GM23338 (cell line): ENCODE data around the gene IGSF8. TPM values are rescaled to one million over a fixed set of nuclear protein-coding genes. Genes with fewer than 3 reads are reported as not detected.

Experiments
- ATAC-seq: fragments of 200-7000 bp; cut with Tn5 transposase; 3 replicates; pipeline ENCODE4 v1.9.1; 2020
- DNase-seq: peaks from one replicate; pipeline ENCODE4 v3.0.0-alpha.2; 2015; ENCODE audit warnings: low spot score
- H2AFZ ChIP-seq: fragments of 200-600 bp; sonication (generic); 2 replicates; pipeline ENCODE4 v1.8.0; 2016; ENCODE audit warnings: antibody characterized with exemption, mild to moderate bottlenecking, moderate library complexity
- H3F3A ChIP-seq: fragments of 200-600 bp; sonication (generic); replicated peaks from 2 replicates; pipeline ENCODE4 v1.8.0; 2017; ENCODE audit warnings: antibody characterized with exemption, mixed run types, low read depth
- H3K27ac ChIP-seq: fragments of 200-600 bp; sonication (generic); 2 replicates; pipeline ENCODE4 v1.6.1; 2016; ENCODE audit warnings: low read depth
- H3K27me3 ChIP-seq: fragments of 200-600 bp; sonication (generic); 2 replicates; pipeline ENCODE4 v1.8.0; 2016; ENCODE audit warnings: mild to moderate bottlenecking, mixed run types, moderate library complexity; ENCODE audit not compliant: insufficient read depth
- H3K36me3 ChIP-seq: fragments of 200-600 bp; sonication (generic); 2 replicates; pipeline ENCODE4 v1.8.0; 2016; ENCODE audit warnings: mild to moderate bottlenecking; ENCODE audit not compliant: insufficient read depth
- H3K4me1 ChIP-seq: fragments of 200-600 bp; sonication (generic); 2 replicates; pipeline ENCODE4 v1.8.0; 2016; ENCODE audit warnings: mild to moderate bottlenecking, moderate library complexity; ENCODE audit not compliant: insufficient read depth
- H3K4me2 ChIP-seq: fragments of 200-600 bp; sonication (generic); 2 replicates; pipeline ENCODE4 v1.7.1; 2017; ENCODE audit warnings: mixed run types
- H3K4me3 ChIP-seq: fragments of 200-600 bp; sonication (generic); 2 replicates; pipeline ENCODE4 v1.6.1; 2016; ENCODE audit warnings: mixed run types
- H3K79me2 ChIP-seq: fragments of 200-600 bp; sonication (generic); replicated peaks from 2 replicates; pipeline ENCODE4 v1.8.0; 2017; ENCODE audit warnings: mild to moderate bottlenecking; ENCODE audit not compliant: insufficient read depth
- H3K9me2 ChIP-seq: fragments of 200-600 bp; sonication (generic); 2 replicates; pipeline ENCODE4 v1.8.0; 2017; ENCODE audit not compliant: insufficient read depth
- H4K20me1 ChIP-seq: fragments of 200-600 bp; sonication (generic); replicated peaks from 2 replicates; pipeline ENCODE4 v1.8.0; 2017; ENCODE audit warnings: mild to moderate bottlenecking; ENCODE audit not compliant: insufficient read depth
- H3K27ac Mint-ChIP-seq: 2 replicates; pipeline ENCODE4 v1.8.0; 2020; ENCODE audit warnings: inconsistent platforms, mild to moderate bottlenecking, moderate library complexity, mixed read lengths
- H3K27me3 Mint-ChIP-seq: 3 replicates; pipeline ENCODE4 v1.8.0; 2022; ENCODE audit warnings: low read depth, mild to moderate bottlenecking, moderate library complexity, mixed read lengths, inconsistent platforms; ENCODE audit not compliant: insufficient read depth, poor library complexity
- H3K36me3 Mint-ChIP-seq: 3 replicates; pipeline ENCODE4 v1.8.0; 2021; ENCODE audit warnings: low read depth, mild to moderate bottlenecking, inconsistent platforms, moderate library complexity, mixed read lengths
- H3K4me1 Mint-ChIP-seq: 3 replicates; pipeline ENCODE4 v1.8.0; 2020; ENCODE audit warnings: mild to moderate bottlenecking, inconsistent platforms, mixed read lengths
- H3K4me3 Mint-ChIP-seq: 3 replicates; pipeline ENCODE4 v1.8.0; 2021; ENCODE audit warnings: moderate library complexity, mild to moderate bottlenecking, inconsistent platforms, mixed read lengths
- H3K9me3 Mint-ChIP-seq: 3 replicates; pipeline ENCODE4 v1.8.0; 2020; ENCODE audit warnings: moderate library complexity, mild to moderate bottlenecking, inconsistent platforms, mixed read lengths
- CREB1 ChIP-seq: fragments of 250-450 bp; sonication (Bioruptor Pico); IDR thresholded peaks from 2 replicates; pipeline ENCODE4 v1.5.0; 2020; ENCODE audit warnings: low read depth, mild to moderate bottlenecking, moderate library complexity
- CTCF ChIP-seq, 2 experiments: fragments of 200-600 bp in 1 of 2; sonication (generic) in 1 of 2; conservative IDR thresholded peaks; 2 replicates each; pipeline versions ENCODE4 v1.5.1 to v1.6.1; 2016 to 2017; ENCODE audit warnings: antibody characterized with exemption in 2 of 2, low read depth in 2 of 2, mild to moderate bottlenecking in 2 of 2, moderate library complexity in 1 of 2
- ETS1 ChIP-seq: IDR thresholded peaks from 2 replicates; pipeline ENCODE4 v1.6.1; 2016; ENCODE audit warnings: antibody characterized with exemption
- EZH2 ChIP-seq: fragments of 200-600 bp; sonication (generic); IDR thresholded peaks from one replicate; pipeline ENCODE4 v1.8.0; 2017; ENCODE audit warnings: antibody characterized with exemption, mild to moderate bottlenecking, low read depth; ENCODE audit not compliant: unreplicated experiment
- EZH2phosphoT487 ChIP-seq: fragments of 200-600 bp; sonication (generic); IDR thresholded peaks from one replicate; pipeline ENCODE4 v1.8.1; 2018; ENCODE audit warnings: antibody characterized with exemption; ENCODE audit not compliant: unreplicated experiment
- JUNB ChIP-seq: IDR thresholded peaks from one replicate; pipeline ENCODE4 v1.6.1; 2016; ENCODE audit warnings: antibody characterized with exemption; ENCODE audit not compliant: unreplicated experiment
- NANOG ChIP-seq: IDR thresholded peaks from 2 replicates; pipeline ENCODE4 v1.6.1; 2016; ENCODE audit warnings: antibody characterized with exemption, borderline replicate concordance
- POLR2AphosphoS5 ChIP-seq: IDR thresholded peaks from 2 replicates; pipeline ENCODE4 v1.6.1; 2016; ENCODE audit warnings: antibody characterized with exemption, low read depth
- REST ChIP-seq: IDR thresholded peaks from one replicate; pipeline ENCODE4 v1.6.1; 2018; ENCODE audit warnings: antibody characterized with exemption; ENCODE audit not compliant: unreplicated experiment
- STAT1 ChIP-seq: IDR thresholded peaks from one replicate; pipeline ENCODE4 v1.6.1; 2016; ENCODE audit warnings: antibody characterized with exemption; ENCODE audit not compliant: unreplicated experiment
- ZNF114 ChIP-seq: fragments of 250-450 bp; sonication (Bioruptor Pico); IDR thresholded peaks from 2 replicates; pipeline ENCODE4 v1.5.0; 2020; ENCODE audit warnings: mild to moderate bottlenecking, moderate library complexity
- ZNF331 ChIP-seq: fragments of 250-450 bp; sonication (Bioruptor Pico); IDR thresholded peaks from 2 replicates; pipeline ENCODE4 v1.5.0; 2020; ENCODE audit warnings: low read depth, mild to moderate bottlenecking, moderate library complexity
- ZNF462 ChIP-seq: fragments of 250-450 bp; sonication (Bioruptor Pico); IDR thresholded peaks from 2 replicates; pipeline ENCODE4 v1.5.0; 2020; ENCODE audit warnings: mild to moderate bottlenecking, moderate library complexity
- polyA plus RNA-seq: library from polyadenylated mRNA; unstranded; fragments of >200 nt; fragmentation: Nextera tagmentation; extraction: Ambion mirVana; gene quantifications from 2 replicates; pipeline ENCODE4 v1.2.1, GENCODE V29; 2016
- total RNA-seq: library from RNA; depleted of rRNA; stranded (reverse); fragments of >200 nt; shearing (Covaris generic); gene quantifications from 2 replicates; pipeline ENCODE4 v1.2.3, GENCODE V29; 2014

The IGSF8 gene
- total and polyA plus RNA-seq, 2 experiments from 2014 or later = 38.4 to 120 TPM

GRCh38 chr1:160133990-160134770 lies 35.8 kb upstream of the IGSF8 start:
- peaks cover 7% of the 10 kb centered on the region for H3K27me3 Mint-ChIP-seq
- H3K27ac ChIP-seq = no peak overlapping the region
- no peaks in the 10 kb centered on the region for H3F3A ChIP-seq
- no peak overlapping the region for H3K27ac Mint-ChIP-seq
- H3K36me3 Mint-ChIP-seq = peaks cover 77% of the 10 kb centered on the region
- H3K36me3 ChIP-seq = no peaks in the 10 kb centered on the region; the same call in 1 of the 2 replicates
- DNase-seq (no peak), ATAC-seq (no peak)
- no peaks in the 10 kb centered on the region for H3K9me2 ChIP-seq
- TF ChIP-seq ZNF331 (CRISPR knock-in tag) (no peak), EZH2phosphoT487 (no peak), CTCF (conservative IDR thresholded peaks at IDR 0.05; ENCODE audit: low read depth in 2 of 2) (no peak), POLR2AphosphoS5 (no peak), STAT1 (no peak), ETS1 (no peak), ZNF114 (CRISPR knock-in tag) (no peak), CREB1 (CRISPR knock-in tag) (no peak), REST (no peak), JUNB (no peak), ZNF462 (CRISPR knock-in tag) (no peak), EZH2 (no peak), NANOG (no peak)
- no peak overlapping the region for H3K4me3 ChIP-seq
- H3K9me3 Mint-ChIP-seq = no peaks in the 10 kb centered on the region
- no peak overlapping the region for H2AFZ ChIP-seq
- H3K4me3 Mint-ChIP-seq = no peak overlapping the region
- no peaks in the 10 kb centered on the region; the same call in 1 of the 2 replicates for H4K20me1 ChIP-seq
- no peaks in the 10 kb centered on the region for H3K79me2 ChIP-seq
- no peak overlapping the region for H3K4me2 ChIP-seq
- no peaks in the 10 kb centered on the region for H3K4me1 ChIP-seq
- H3K4me1 Mint-ChIP-seq = no peaks in the 10 kb centered on the region; the same call in 2 of the 3 replicates
- H3K27me3 ChIP-seq = no peaks in the 10 kb centered on the region
